Activated CD4-positive, CD25-positive, alpha-beta regulatory T cell treated with anti-CD3 and anti-CD28 coated beads, Interleukin-2, amount 50 U/mL, for 72 hours (primary cell): Measurements from ENCODE around the gene NOG.
A peak's percentile ranks its signal among the peaks of the same experiment; 100 is the strongest.

ENCODE experiments used
- DNase-seq: peaks from one replicate; pipeline ENCODE4 v3.0.0; 2021

NOG gene

DNA sequence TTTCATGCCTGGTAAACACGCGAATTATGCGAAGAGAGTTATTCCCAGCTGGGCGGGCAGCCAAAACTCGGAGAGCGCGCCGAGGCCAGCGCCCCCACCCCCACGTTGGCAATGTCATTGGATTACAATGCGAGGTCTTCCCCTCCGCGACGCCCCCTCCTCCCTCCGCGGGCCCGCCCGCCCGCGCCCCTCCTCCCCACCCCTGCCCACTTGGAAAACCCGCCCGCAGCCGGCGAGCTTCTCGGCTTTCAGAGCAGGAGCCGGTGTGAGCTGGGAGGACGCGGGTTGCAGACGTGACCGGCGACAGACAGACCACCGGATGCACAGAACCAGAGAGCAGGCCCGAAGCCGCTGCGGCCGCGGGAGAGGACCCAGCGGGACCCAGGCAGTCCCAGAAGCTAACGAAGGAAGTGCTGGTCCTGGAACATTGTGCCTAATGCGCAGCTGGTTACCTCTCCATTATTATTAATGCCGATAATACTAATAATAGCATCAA lies 4.0 kb downstream of the NOG start:
- peak; percentile 30 for DNase-seq

DNA sequence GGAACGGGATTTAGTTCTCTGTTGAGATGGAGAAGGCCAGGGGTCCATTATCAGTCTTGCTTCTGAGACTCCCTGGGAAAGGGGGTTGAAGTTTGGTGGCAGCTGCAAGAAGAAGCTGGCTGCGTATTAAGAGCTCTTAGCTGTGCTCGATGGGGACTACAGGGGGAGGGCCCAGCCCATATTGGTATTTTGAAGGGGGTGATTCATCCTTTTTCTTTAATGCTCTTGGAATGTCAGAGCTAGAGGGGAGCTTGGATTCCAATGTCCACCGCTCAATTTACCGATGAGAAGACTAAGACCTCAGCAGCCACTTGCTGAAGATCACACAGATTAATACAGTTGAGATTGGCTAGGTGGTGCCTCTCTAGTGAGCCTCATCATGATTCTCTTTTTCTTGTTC lies 5.0 kb downstream of the NOG start:
- DNase-seq, result no peak

DNA sequence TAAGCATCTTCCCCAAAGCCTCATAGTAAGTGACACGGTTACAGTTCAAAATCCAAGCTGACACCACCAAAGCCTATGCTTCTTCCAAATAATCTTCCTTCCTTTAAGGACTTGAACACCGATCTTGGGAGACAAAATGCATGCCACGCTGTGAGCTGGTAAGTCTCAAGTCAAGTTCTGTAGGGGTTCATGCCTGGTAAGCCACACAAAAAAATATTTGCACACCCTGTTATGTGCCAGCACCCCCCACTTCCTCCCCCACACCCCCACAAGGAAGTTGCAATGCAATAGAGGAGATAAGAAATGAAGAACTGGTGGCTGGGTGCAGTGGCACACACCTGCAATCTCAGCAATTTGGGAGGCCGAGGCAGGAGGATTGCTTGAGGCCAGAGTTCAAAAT lies 5.6 kb downstream of the NOG start:
- no peak for DNase-seq

DNA sequence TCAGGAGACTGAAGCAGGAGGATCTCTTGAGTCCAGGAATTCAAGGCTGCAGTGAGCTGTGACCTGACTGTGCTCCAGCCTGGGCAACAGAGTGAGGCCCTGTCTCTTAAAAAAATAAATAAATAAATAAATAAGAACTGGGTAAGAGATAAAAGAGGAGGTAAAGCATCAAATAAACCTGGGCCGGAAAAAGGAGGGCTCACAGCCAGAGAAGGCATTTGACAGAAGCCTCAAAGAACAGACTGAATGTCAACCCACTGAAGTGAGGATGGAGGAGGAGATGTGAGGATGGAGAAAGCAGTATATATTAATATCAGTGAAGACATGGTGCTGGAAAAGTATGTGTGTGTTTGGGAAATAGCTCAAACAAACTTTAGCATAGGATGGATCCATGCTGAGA lies 6.1 kb downstream of the NOG start:
- no peak for DNase-seq

DNA sequence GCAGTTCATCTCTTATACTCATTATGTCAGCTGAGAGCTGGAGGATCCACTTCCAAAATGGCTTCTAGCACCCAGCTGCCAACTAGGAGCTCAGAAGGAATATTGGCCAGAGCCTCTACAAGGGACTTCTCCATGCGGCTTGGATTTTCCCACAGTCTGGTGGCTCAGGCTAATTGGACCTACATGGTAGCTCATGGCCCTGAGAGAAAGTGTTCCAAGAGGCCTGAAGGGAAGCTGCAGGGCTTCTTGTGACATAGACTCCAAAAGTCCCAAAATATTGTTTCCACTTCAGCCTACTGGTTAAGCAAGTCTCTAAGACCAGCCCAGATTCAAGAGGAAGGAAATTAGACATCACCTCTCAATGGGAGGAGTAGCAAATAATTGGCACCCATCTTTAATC lies 6.8 kb downstream of the NOG start:
- DNase-seq, result no peak

DNA sequence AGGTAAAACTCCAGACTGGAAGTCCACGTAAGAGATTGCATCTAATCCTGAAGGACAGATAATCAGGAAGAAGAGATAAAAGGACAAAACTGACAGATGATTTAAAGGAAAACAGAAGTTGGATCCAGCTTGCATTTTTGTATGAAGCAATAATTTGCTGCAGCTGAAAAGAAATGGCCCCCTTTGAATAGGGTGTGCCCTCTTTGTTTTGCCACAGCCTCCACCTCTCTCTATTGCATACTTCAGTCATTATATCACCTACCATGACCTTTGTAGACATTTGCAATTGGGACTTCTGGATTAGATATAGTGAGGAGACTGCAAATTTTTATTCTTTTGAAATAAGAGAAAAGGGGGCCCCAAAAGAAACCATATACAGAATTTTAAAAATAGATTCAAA lies 8.1 kb downstream of the NOG start:
- DNase-seq, result no peak

DNA sequence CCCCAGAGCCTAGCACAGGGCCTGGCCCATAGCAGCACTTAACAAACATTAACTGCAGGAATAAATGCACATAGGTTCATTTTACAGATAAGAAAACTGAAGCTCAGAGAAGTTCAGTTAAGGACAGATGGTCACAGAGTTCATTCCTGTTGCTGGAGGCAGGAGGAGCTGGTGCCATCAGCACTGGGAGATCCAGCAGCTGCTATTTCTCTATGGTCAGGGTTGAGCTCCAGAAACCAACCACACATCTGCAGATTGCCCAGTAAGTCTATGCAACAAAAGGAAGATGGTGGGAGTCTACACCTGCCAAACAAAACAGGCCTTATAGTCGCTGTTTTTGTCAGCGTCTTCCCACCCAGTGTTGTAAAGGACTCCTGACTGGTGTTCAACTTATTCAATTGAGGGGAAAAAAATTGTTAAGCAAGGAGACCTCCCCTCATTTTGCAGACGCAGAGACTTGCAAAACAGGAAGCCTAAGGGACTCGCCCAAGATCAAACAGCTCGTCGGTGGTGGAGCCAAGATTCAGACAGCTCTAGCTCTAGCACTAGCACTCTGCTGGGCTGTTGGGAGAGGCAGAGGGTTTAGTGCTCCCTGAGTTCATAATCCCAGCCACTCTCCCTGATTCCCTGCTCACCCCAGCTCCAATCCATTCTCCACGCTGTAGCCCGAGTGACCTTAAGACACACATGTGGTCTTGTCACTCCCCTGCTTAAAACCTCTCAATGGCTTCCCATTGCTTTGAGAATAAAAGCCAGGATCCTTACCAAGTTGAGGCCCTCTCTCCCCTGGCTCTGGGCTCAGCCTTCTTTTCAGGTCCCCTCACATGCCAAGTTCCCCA lies 9.0 kb downstream of the NOG start:
- DNase-seq, result peak; percentile 29

DNA sequence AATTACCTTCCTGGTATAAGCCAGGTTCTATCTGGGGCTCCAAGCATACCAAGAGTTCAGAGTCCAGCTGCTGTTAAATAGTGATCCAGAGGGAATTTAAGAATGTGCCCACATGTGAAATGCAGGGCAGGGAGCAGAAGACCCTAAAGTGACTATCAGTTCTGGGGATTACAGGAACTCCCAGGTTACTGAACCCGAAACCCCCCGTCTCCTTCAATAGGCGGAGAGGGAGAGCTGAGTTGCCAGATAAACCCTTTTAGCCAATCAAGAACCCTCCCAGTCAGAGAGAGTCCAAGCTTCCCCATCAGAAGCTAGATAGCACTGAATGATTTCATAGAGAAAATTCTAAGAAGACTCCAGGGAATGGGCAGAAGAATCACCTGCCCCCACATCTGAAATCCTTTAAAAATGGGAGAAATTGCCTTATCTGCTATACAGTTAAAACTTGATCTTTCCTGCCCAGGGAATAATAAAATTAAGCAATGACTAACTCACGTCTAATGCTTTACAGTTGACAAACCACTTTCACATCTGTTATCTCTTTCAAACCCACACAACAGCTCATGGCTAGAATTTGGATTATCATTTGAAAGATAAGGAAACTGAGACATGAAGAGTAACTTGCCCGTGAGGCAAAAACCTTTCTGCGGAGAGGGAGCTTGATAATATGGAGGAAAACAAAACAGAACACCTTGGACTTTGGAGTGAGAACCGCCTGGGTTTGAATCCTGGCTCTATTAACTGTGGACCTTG lies 10.2 kb downstream of the NOG start:
- no peak for DNase-seq

DNA sequence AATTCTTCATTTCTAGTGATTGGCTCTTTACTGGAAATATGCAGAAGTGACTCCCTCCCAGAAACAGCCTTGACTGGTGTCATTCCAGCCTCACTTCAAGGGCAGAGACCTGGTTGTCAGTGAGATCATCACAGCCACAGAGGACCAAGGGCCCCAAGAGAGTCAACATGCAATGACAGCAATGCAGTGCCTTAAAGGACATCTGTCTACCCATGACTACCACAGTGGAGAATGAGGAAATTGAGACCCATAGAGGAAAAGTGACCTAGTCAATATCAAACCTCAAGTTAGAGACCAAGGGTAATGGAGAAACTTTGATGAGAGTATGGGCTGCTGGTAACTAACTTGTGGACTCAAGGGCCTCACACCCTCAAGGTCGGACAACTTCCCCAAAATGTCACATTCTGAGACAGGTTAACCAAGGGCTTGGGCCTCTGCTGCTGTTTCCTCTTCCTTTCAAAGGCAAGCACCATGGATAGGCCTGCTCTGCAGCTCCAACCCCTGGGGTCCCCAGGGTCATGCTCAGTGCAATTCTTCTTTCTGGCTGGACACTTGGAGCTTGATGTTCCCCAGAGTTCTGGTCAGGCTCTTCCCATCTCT lies 11.3 kb downstream of the NOG start:
- DNase-seq, result no peak

DNA sequence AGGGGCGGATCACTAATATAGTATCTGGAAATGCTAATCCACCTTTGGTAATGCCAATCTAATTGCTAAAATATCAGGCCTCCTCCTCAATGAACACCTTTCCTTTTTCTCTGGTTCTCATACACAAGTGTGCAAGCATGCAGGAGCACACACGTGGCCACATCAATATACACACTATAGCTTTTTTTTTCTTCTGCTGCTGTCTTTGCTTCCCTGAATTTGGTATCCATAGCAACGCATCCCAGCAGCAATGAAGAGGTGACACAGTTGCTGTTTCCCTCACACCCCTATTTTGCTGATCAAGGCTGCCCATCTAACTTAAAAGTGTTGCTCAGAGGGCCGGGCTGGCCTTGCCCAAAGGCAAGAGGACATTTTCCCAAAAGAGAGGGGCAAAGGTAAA lies 15.4 kb downstream of the NOG start:
- no peak for DNase-seq

DNA sequence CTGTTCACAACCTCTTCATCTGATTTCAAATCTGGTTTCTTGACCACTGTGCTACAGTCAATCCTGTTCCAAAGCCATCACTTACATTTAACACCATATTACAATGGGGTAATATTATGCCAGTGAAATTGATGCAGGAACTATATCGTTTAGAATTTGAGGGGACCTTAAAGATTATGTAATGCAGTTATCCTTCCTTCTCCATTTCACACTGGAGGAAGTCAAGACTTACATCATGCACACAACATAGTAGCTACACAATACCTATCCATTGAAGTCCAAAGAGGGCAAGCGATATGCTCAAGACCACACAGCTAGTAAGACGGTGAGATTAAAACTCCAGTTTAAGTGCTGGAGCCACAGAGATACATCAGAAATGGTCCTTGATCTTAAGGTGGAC lies 16.8 kb downstream of the NOG start:
- no peak for DNase-seq

DNA sequence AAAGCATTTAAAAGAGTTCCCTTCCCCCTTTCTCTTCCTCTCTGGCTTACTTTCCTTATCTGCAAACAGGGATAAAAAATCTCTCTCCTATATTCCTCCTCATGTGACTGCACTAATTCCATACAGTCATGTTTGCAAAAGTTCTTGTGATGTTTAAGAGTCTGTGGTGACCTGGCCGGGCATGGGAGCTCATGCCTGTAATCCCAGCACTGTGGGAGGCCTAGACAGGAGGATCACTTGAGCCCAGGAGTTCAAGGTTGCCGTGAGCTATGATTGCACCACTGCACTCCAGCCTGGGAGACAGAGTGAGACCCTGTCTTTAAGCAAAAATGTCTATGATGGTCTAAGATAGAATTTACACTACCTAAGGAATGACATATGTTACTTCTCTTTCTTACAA lies 19.6 kb downstream of the NOG start:
- no peak for DNase-seq

DNA sequence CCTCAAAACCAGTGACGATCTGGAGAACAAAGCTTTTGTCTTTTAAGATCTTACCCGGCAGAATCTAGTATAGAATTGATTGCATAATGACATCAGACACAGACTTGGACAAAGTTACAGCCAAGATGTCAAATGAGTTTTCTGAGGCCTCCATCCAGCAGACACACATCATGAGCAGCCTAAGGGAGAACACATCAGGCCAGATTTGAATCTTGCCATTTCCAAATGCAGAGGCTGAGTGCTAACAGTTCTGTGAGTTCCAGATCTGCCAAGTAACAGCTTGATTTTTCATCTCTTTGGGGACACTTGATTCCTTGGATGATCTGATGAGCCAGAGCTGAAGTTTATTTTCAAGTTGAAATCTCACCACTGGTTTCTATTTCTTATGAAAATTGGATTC lies 21.0 kb downstream of the NOG start:
- DNase-seq, result no peak

DNA sequence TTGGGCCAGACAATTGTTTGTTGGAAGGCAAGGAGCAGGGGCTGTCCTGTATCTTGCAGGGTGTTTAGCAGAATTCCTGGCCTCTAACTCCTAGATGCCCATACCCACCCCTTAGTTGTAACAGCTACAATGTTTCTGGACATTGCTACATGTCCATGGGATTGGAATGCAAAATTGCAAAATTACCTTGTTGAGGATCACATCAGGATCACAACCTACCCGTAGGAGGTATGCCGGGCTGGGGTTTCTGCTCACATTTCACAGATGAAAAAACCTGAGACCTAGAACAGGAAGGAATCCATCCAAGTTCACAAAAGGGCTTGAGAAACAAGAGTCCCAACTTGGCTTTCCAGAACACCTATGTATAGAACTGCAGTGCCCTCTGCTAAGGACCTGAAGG lies 22.7 kb downstream of the NOG start:
- DNase-seq, result no peak

DNA sequence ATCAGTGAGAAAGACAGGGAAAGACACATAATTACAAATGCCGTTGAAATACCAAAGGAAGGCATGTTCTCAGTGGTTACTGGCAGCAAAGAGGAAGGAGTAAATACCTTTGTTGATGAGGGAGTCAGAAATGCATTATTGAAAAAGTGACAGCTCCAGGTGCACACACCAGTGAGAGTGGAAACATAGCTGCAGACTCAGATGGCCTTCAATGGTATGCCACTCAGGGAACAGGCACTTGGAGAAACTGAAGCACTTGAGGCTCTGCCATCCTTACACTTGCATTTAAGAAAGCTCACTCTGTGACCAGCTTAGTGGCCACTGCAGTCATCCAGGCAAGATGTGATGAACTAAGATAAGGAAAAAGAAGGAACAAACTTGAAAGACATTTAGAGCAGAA lies 29.9 kb downstream of the NOG start:
- no peak for DNase-seq

DNA sequence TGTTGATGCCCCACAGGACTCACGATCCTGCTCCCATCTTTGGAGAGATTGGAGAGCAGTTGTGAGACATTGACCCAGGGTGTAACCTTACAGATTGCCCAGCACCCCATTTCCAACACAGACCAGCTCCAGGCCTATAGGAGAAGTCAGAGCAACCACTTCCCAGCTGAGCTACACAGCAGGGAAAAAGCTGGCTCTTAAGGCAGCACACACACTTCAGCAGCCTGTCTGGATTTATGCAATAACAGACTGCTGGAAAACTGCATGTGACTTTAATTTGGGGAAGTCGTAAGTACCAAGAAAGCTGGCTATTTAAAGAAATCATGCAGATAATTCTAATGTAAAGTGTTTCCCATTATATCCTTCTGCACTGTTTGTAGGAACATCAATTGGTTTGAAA lies 30.8 kb downstream of the NOG start:
- DNase-seq, result no peak

DNA sequence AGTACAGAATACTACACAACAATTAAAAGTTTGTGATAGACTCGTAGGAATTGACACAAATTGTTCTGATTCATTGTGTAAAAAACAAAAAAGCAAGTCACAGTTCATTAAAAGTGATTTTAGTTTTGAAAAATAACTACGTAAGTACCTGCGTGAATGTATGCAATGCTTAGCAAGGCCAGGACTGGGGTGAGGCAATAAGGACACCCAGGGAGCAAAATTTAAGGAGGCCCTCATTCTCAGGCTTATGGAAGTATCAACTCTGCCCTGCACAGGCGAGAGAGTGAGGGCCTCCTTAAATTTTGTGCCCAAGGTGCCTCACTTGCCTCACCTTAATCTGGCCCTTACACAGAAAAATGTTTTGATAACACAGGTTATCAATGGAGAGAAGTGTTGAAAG lies 31.4 kb downstream of the NOG start:
- no peak for DNase-seq

DNA sequence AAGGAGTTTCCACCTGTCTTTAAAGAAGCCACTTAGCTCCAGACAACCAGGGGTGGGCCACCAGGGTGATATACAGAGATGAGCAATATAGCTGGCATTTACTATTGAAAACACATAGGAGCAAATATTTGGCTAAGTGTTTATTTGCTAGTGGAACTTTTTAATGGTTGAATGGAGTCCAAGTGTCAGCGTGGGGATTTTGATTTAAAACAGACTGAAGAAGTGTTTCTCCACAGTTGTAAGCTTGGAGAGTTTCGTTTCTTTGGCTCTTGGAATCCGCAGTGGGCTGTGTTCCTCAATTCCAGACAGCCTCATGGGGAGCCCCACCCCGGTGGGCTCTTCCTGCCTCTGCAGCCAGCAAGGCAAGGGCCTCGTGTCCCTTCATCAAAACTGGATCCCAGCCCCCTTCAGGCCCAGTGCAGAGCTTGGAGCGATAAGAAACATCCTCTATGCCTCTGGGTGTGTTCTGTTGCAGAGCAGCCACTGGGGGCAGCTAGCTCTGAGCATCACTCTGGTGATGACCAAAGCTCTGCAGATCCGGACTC lies 36.1 kb downstream of the NOG start:
- DNase-seq, result no peak

DNA sequence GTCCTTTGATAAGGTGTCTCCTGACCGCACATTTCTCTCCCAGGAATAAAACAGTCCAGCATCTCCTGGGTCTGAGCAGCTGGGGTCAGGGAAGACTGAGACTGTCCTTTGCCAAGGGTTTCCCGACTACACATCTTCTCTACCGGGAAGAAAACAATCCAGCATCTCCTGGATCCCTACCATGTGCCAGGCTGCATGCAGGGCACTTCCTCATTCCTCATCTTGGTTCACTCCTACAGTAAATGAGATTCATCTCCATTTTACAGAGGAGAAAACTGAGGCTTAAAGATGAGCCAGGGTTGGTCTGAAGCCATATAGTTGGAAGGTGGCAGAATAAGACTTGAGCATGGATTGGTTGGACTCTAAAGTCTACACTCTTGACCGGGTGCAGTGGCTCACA lies 36.7 kb downstream of the NOG start:
- no peak for DNase-seq

DNA sequence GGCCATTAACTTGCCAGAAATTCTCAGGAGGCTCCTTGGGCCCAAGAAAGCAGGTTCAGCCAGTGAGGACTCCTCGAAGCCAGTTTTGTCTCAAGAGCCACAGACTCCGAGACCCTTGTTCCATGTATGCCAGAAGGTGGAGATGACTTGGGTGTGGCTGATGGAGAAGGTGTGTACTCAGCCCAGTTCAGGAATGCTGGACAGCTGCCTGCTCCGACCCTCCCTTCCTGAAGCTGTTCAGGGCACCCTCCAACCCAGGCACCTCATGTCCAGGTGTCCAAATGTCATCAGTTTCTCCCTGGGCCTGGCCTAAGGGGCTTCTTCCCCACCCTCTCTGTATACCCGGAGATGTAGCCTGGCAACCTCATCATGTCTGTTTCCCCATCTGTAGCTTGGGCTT lies 40.2 kb downstream of the NOG start:
- DNase-seq, result no peak

DNA sequence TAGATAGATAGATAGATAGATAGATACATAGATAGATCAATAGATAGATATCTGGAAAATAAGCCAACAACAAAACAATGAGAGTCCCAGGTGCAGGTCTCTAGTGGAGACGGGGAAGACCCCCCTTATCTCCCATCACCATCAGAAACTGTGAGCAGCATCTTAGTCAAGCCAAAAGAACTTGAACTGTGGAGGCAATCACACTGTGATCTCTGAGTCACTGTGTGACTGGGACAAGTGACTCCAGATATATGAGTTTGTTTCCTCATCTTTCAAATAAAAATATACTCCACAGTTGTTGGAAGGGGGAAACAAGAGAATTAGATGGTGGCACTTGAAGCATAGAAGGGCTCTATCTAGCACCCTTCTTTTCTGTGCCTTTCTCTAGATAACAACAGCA lies 42.1 kb downstream of the NOG start:
- DNase-seq, result no peak

DNA sequence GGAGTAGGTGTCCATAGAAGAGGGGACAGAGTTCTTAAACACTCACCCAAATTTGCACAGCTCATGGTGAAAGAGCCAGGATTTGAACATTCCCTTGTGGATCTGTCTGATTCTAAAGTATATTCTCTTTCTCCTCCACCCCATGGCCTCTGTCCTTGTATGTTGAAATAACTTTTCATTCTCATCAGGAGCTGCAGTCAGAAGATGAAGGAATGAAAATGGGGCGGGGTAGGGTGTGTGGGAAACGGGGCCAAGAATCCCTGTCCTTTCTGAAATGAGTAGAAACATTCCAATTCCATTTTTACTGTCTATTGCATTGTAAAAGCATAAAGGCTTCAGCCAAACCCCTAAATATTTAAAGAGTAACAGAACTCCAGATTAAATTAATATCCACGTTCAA lies 42.8 kb downstream of the NOG start:
- no peak for DNase-seq

DNA sequence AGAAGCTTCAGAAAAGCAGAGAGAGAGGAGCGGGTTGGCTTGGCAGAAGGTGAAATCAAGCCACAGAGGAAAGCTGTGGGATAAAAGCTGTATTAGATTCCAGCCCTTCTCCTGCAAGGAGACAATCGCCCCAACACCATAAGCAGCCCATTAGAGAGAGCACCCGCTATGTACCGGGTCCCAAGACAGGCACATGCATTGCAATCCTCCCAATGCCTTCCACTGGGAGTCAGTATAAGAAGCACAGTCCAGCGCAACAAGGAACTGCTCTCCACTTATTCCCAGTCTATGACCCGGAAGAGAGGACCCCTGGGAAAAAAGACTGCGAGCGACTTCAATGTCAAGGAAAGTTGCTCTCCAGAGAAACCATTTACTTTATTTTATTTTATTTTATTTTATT lies 43.8 kb downstream of the NOG start:
- DNase-seq, result no peak

DNA sequence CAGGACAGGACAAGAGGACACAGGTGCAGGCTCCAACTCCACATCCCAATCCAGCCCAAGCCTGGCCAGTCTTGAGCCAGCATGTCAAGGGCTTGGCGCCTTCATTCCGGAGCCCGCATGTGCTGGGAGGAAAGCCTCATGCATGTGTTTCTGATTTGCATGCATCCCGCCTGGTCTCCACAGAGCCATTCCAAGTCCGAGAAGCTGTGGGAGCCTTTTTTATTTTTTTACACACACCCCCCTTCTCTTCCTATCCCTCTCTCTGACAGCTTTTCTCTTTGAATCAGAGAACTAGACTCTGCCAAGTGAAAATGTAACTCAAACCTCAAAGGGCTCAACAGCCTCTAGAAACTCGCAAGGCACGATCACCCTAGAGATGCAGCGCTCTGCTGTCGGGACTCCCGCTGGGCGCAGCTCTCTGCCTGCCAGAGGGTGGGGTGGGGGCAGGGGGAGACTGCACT lies 45.1 kb downstream of the NOG start:
- no peak for DNase-seq
